ENCODE measurements around the gene FGF19. TPM values are rescaled to one million over a fixed set of nuclear protein-coding genes. Genes with fewer than 3 reads are reported as not detected.

FGF19 gene
- total and polyA plus RNA-seq, 2 donors (not counting 1 experiment from before 2014, with no cell fraction given): not detected

GRCh38 chr11:69664103-69664775, 39.6 kb downstream of the FGF19 start:
- DNase-seq (ENCODE audit: low read depth in 2 of 2): no peak
- Histone ChIP-seq H3K36me3 (ENCODE audit: control insufficient read depth, insufficient read depth, low read length) (peaks cover 8% of the 10 kb centered on the region), H3K4me3 (replicated peaks in 1 of 4; ENCODE audit: control extremely low read depth in 1 of 4, insufficient read depth in 1 of 4, low read depth in 3 of 4, low read length in 4 of 4) (no peak overlapping the region), H3K9me3 (ENCODE audit: control insufficient read depth, insufficient read depth, low read depth, low read length) (no peaks in the 10 kb centered on the region), H3K27me3 (ENCODE audit: control insufficient read depth, insufficient read depth, low read length) (no peaks in the 10 kb centered on the region), H3K4me2 (ENCODE audit: extremely low read depth, insufficient read depth, low read length) (no peak overlapping the region), H2AFZ (ENCODE audit: low read length) (no peak overlapping the region), H3K79me2 (ENCODE audit: control insufficient read depth, insufficient read depth, low read length) (peaks cover 2% of the 10 kb centered on the region), H3K27ac (ENCODE audit: insufficient read depth, low read length) (no peak overlapping the region), H3K4me1 (ENCODE audit: control insufficient read depth, extremely low read depth, insufficient read depth, low read length) (no peaks in the 10 kb centered on the region), H3K9ac (ENCODE audit: insufficient read depth, low read length) (no peak overlapping the region), H4K20me1 (ENCODE audit: control insufficient read depth, extremely low read depth, insufficient read depth, low read length) (no peaks in the 10 kb centered on the region)
- TF ChIP-seq EZH2 (IDR thresholded peaks at IDR 0.05; ENCODE audit: low read length, missing control alignments): no peak
- TF ChIP-seq, protein P1, sequence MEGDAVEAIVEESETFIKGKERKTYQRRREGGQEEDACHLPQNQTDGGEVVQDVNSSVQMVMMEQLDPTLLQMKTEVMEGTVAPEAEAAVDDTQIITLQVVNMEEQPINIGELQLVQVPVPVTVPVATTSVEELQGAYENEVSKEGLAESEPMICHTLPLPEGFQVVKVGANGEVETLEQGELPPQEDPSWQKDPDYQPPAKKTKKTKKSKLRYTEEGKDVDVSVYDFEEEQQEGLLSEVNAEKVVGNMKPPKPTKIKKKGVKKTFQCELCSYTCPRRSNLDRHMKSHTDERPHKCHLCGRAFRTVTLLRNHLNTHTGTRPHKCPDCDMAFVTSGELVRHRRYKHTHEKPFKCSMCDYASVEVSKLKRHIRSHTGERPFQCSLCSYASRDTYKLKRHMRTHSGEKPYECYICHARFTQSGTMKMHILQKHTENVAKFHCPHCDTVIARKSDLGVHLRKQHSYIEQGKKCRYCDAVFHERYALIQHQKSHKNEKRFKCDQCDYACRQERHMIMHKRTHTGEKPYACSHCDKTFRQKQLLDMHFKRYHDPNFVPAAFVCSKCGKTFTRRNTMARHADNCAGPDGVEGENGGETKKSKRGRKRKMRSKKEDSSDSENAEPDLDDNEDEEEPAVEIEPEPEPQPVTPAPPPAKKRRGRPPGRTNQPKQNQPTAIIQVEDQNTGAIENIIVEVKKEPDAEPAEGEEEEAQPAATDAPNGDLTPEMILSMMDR (conservative IDR thresholded peaks at IDR 0.05 in 1 of 2, IDR thresholded peaks at IDR 0.05 in 1 of 2; ENCODE audit: low read depth in 1 of 2, low read length in 2 of 2): no peak

GRCh38 chr11:69663326-69663725, 40.5 kb downstream of the FGF19 start:
- Histone ChIP-seq H3K27ac (ENCODE audit: insufficient read depth, low read length) (no peak overlapping the region), H3K9ac (ENCODE audit: insufficient read depth, low read length) (no peak overlapping the region), H4K20me1 (ENCODE audit: control insufficient read depth, extremely low read depth, insufficient read depth, low read length) (no peaks in the 10 kb centered on the region), H2AFZ (ENCODE audit: low read length) (no peak overlapping the region), H3K4me3 (replicated peaks in 1 of 4; ENCODE audit: control extremely low read depth in 1 of 4, insufficient read depth in 1 of 4, low read depth in 3 of 4, low read length in 4 of 4) (no peak overlapping the region), H3K79me2 (ENCODE audit: control insufficient read depth, insufficient read depth, low read length) (no peaks in the 10 kb centered on the region), H3K9me3 (ENCODE audit: control insufficient read depth, insufficient read depth, low read depth, low read length) (no peaks in the 10 kb centered on the region), H3K27me3 (ENCODE audit: control insufficient read depth, insufficient read depth, low read length) (no peaks in the 10 kb centered on the region), H3K4me2 (ENCODE audit: extremely low read depth, insufficient read depth, low read length) (no peak overlapping the region), H3K36me3 (ENCODE audit: control insufficient read depth, insufficient read depth, low read length) (peaks cover 8% of the 10 kb centered on the region), H3K4me1 (ENCODE audit: control insufficient read depth, extremely low read depth, insufficient read depth, low read length) (no peaks in the 10 kb centered on the region)
- TF ChIP-seq, protein P1 (conservative IDR thresholded peaks at IDR 0.05 in 1 of 2, IDR thresholded peaks at IDR 0.05 in 1 of 2; ENCODE audit: low read depth in 1 of 2, low read length in 2 of 2): no peak
- TF ChIP-seq EZH2 (IDR thresholded peaks at IDR 0.05; ENCODE audit: low read length, missing control alignments): no peak
- DNase-seq (ENCODE audit: low read depth in 2 of 2): no peak

- Histone ChIP-seq H4K20me1 (ENCODE audit: control insufficient read depth, extremely low read depth, insufficient read depth, low read length) (no peaks in the 10 kb centered on the region), H3K4me1 (ENCODE audit: control insufficient read depth, extremely low read depth, insufficient read depth, low read length) (no peaks in the 10 kb centered on the region), H3K27me3 (ENCODE audit: control insufficient read depth, insufficient read depth, low read length) (no peaks in the 10 kb centered on the region), H3K36me3 (ENCODE audit: control insufficient read depth, insufficient read depth, low read length) (peaks cover 8% of the 10 kb centered on the region), H3K4me3 (replicated peaks in 1 of 4; ENCODE audit: control extremely low read depth in 1 of 4, insufficient read depth in 1 of 4, low read depth in 3 of 4, low read length in 4 of 4) (no peak overlapping the region), H3K9ac (ENCODE audit: insufficient read depth, low read length) (no peak overlapping the region), H3K79me2 (ENCODE audit: control insufficient read depth, insufficient read depth, low read length) (no peaks in the 10 kb centered on the region), H3K27ac (ENCODE audit: insufficient read depth, low read length) (no peak overlapping the region), H2AFZ (ENCODE audit: low read length) (no peak overlapping the region), H3K9me3 (ENCODE audit: control insufficient read depth, insufficient read depth, low read depth, low read length) (no peaks in the 10 kb centered on the region), H3K4me2 (ENCODE audit: extremely low read depth, insufficient read depth, low read length) (no peak overlapping the region)
- no peak for DNase-seq (ENCODE audit: low read depth in 2 of 2)
- TF ChIP-seq, protein P1 (conservative IDR thresholded peaks at IDR 0.05 in 1 of 2, IDR thresholded peaks at IDR 0.05 in 1 of 2; ENCODE audit: low read depth in 1 of 2, low read length in 2 of 2): no peak
- no peak for TF ChIP-seq EZH2 (IDR thresholded peaks at IDR 0.05; ENCODE audit: low read length, missing control alignments)
Observed at GRCh38 chr11:69662806-69663205, 41.0 kb downstream of the FGF19 start.

Measured in fibroblast of lung (primary cell).